ENCODE data around the gene CADPS2.

Gene CADPS2

GRCh38 chr7:122354656-122355055 is 531.6 kb downstream of the CADPS2 start:
- no peak for DNase-seq

GRCh38 chr7:122352454-122352853 is 533.8 kb downstream of the CADPS2 start:
- DNase-seq = no peak

- no peak for DNase-seq
Measured at GRCh38 chr7:122350701-122351100, 535.6 kb downstream of the CADPS2 start.

GRCh38 chr7:122344303-122344620 is 542.0 kb downstream of the CADPS2 start:
- DNase-seq = no peak

GRCh38 chr7:122343601-122344302 is 542.5 kb downstream of the CADPS2 start:
- no peak for DNase-seq

GRCh38 chr7:122340427-122340826 is 545.8 kb downstream of the CADPS2 start:
- DNase-seq = no peak

GRCh38 chr7:122339145-122339904 is 546.9 kb downstream of the CADPS2 start:
- no peak for DNase-seq

GRCh38 chr7:122337011-122337410 is 549.2 kb downstream of the CADPS2 start:
- no peak for DNase-seq

- DNase-seq = no peak
Measured at GRCh38 chr7:122329145-122329802, 557.0 kb downstream of the CADPS2 start.

- DNase-seq = no peak
Measured at GRCh38 chr7:122327969-122328368, 558.3 kb downstream of the CADPS2 start.

- DNase-seq = peak; percentile 72
Measured at GRCh38 chr7:122316467-122317388, 569.5 kb downstream of the CADPS2 start.

- DNase-seq = peak; percentile 26
Measured at GRCh38 chr7:122315507-122316466, 570.5 kb downstream of the CADPS2 start.

GRCh38 chr7:122314284-122314683 is 572.0 kb downstream of the CADPS2 start:
- DNase-seq = no peak

- no peak for DNase-seq
Measured at GRCh38 chr7:122312789-122313188, 573.5 kb downstream of the CADPS2 start.

GRCh38 chr7:122311734-122312450 is 574.4 kb downstream of the CADPS2 start:
- DNase-seq = peak; percentile 68

- peak; percentile 58 for DNase-seq
Measured at GRCh38 chr7:122311050-122311700, 575.1 kb downstream of the CADPS2 start.

- peak; percentile 83 for DNase-seq
Measured at GRCh38 chr7:122310119-122311021, 575.9 kb downstream of the CADPS2 start.

GRCh38 chr7:122309421-122309820 is 576.8 kb downstream of the CADPS2 start:
- peak; percentile 44 for DNase-seq

GRCh38 chr7:122307228-122307621 is 579.0 kb downstream of the CADPS2 start:
- DNase-seq = peak; percentile 61

Data from right kidney (tissue), 1 donor.